Neutrophil (primary cell): Measurements from ENCODE around the gene PTPN3.
"Not testable (repeated sequence)": the region's sequence is repeated elsewhere in the genome, so short reads cannot be mapped to it uniquely, and the experiment has no call there.

Experiments
- H3K27ac ChIP-seq: fragments of 200-600 bp; sonication (generic); 2 replicates; pipeline ENCODE4 v1.5.1; 2016; ENCODE audit warnings: mild to moderate bottlenecking, moderate library complexity
- H3K27me3 ChIP-seq: fragments of 200-600 bp; sonication (generic); 2 replicates; pipeline ENCODE4 v1.6.0; 2016; ENCODE audit warnings: mild to moderate bottlenecking
- H3K36me3 ChIP-seq: fragments of 200-600 bp; sonication (generic); 2 replicates; pipeline ENCODE4 v1.5.1; 2017
- H3K4me1 ChIP-seq, 2 experiments: fragments of 200-600 bp in 1 of 2; sonication (generic) in 1 of 2; 1 replicate in 1 of 2; 2 replicates in 1 of 2; pipeline versions ENCODE4 v1.5.1 to v1.6.1; 2013 to 2016; ENCODE audit warnings: low read depth in 1 of 2, low read length in 1 of 2, mild to moderate bottlenecking in 1 of 2, moderate library complexity in 1 of 2; ENCODE audit not compliant: control insufficient read depth in 1 of 2, insufficient read depth in 1 of 2
- H3K4me3 ChIP-seq, 2 experiments: fragments of 200-600 bp in 1 of 2; sonication (generic) in 1 of 2; 1 replicate in 1 of 2; 2 replicates in 1 of 2; pipeline ENCODE4 v1.5.1; 2013 to 2016; ENCODE audit warnings: low read depth in 1 of 2, low read length in 1 of 2, mild to moderate bottlenecking in 1 of 2, moderate library complexity in 1 of 2
- H3K9me3 ChIP-seq: fragments of 200-600 bp; sonication (generic); 2 replicates; pipeline ENCODE4 v1.5.1; 2016
- TF ChIP-seq, protein P1 (sequence below): fragments of 200-600 bp; sonication (generic); IDR thresholded peaks from 2 replicates; pipeline ENCODE4 v1.5.1; 2016; ENCODE audit warnings: antibody characterized with exemption

PTPN3 gene

DNA sequence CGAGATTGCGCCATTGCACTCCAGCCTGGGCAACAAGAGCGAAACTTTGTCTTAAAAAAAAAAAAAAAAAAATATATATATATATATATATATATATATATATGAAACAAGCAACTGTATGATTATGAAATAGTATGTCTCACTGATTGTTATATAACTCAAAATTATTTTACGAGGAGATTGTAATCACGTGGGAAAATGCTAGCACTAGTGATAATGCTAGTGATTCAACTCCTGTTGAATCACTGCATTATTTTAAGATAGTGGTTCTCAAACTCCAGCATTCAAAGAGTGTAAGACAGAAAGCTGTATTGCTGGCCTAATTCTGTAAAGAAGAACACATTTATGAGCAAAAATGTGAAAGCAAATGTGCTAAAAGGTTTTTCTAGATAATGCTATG is 12.4 kb upstream of the PTPN3 start:
- Histone ChIP-seq H3K9me3 (no peaks in the 10 kb centered on the region), H3K36me3 (no peaks in the 10 kb centered on the region), H3K27ac (no peak overlapping the region), H3K27me3 (peaks cover 38% of the 10 kb centered on the region), H3K4me1 (no peaks in the 10 kb centered on the region), H3K4me3 (no peak overlapping the region)
- TF ChIP-seq, protein P1, sequence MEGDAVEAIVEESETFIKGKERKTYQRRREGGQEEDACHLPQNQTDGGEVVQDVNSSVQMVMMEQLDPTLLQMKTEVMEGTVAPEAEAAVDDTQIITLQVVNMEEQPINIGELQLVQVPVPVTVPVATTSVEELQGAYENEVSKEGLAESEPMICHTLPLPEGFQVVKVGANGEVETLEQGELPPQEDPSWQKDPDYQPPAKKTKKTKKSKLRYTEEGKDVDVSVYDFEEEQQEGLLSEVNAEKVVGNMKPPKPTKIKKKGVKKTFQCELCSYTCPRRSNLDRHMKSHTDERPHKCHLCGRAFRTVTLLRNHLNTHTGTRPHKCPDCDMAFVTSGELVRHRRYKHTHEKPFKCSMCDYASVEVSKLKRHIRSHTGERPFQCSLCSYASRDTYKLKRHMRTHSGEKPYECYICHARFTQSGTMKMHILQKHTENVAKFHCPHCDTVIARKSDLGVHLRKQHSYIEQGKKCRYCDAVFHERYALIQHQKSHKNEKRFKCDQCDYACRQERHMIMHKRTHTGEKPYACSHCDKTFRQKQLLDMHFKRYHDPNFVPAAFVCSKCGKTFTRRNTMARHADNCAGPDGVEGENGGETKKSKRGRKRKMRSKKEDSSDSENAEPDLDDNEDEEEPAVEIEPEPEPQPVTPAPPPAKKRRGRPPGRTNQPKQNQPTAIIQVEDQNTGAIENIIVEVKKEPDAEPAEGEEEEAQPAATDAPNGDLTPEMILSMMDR, result no peak

GRCh38 chr9:109510042-109510441 is 11.9 kb upstream of the PTPN3 start:
- H3K9me3 ChIP-seq, H3K27ac ChIP-seq, H3K36me3 ChIP-seq, H3K4me3 ChIP-seq, H3K4me1 ChIP-seq: not testable (repeated sequence)
- H3K27me3 ChIP-seq, result peaks cover 43% of the 10 kb centered on the region

- TF ChIP-seq, protein P1, result no peak
- Histone ChIP-seq H3K4me1 (no peaks in the 10 kb centered on the region), H3K4me3 (no peak overlapping the region), H3K27me3 (peaks cover 47% of the 10 kb centered on the region), H3K36me3 (no peaks in the 10 kb centered on the region), H3K27ac (no peak overlapping the region), H3K9me3 (no peaks in the 10 kb centered on the region)
These were observed 11.5 kb upstream of the PTPN3 start for GRCh38 chr9:109509611-109510010.

DNA sequence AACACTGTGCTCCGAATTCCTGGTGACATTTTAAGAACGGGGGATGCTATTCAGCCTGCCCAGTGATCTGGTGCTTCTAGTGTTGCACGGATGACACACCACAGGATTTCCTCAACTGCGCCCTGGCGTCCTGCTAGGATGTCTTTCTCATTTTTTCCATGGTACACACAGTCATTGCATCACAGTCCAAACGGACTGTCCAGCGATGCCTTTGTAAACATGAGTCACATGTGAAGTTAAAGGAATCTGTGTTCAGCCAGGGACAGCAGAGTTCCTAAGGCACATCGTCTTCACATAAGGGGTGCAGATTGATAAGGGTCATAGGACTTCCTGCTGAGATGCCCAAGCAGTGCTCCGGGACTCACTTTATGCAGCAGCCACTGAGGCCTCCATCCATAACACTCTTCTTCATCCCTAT is 9.3 kb upstream of the PTPN3 start:
- H3K4me3 ChIP-seq, result no peak overlapping the region
- H3K36me3 ChIP-seq, result no peaks in the 10 kb centered on the region
- TF ChIP-seq, protein P1, result no peak
- H3K27me3 ChIP-seq, result peaks cover 64% of the 10 kb centered on the region
- no peaks in the 10 kb centered on the region for H3K4me1 ChIP-seq
- H3K9me3 ChIP-seq, result no peaks in the 10 kb centered on the region
- H3K27ac ChIP-seq, result no peak overlapping the region

DNA sequence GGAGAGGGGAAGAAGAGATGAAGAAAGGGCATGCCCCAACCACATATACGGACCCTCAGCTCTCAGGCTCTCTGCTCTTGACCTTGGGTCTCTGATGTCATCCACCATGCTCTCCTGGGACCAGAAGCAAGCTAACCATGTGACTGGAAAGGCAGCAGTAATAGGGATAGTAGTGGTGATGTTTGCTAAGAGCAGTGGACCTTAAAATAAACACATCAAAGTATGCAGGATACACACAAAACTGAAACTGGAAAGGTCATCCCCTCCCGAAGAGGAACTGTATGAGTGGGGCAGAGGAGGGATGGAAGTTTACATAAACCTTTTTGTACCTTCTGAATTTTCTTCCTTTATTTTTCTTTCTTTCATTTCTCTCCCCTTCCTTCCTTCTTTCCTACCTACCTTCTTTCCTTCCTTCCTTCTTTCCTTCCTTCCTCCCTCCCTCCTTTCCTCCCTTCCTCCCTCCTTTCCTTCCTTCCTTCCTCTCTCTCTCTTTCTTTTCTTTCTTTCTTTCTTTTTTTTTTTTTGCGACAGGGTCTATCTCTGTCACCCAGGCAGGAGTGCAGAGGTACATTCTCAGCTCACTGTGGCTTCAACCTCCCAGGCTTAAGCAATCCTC is 8.1 kb upstream of the PTPN3 start:
- Histone ChIP-seq H3K9me3 (no peaks in the 10 kb centered on the region), H3K27ac (no peak overlapping the region), H3K36me3 (no peaks in the 10 kb centered on the region), H3K4me1 (no peaks in the 10 kb centered on the region), H3K27me3 (peaks cover 73% of the 10 kb centered on the region), H3K4me3 (no peak overlapping the region)
- TF ChIP-seq, protein P1, result no peak

DNA sequence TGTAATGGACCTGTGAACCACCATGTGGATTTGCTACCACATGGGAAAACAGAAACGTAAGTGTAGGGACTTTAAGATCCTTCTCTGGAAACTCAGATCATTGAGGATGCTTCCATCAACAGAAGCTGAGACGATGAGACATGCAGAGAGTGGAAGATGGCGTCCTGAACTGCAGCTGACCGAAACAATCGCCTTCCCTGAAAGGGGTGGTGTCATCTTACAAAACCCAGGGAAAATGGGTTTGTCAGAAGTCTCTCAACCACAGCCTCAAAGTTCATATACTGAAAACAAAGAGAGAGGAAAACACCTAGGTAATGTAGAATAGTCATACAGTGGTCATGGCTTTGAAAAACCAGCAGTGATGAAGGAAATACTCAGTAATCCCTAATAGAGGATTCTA is 6.6 kb upstream of the PTPN3 start:
- Histone ChIP-seq H3K9me3 (no peaks in the 10 kb centered on the region), H3K27ac (no peak overlapping the region), H3K4me1 (no peaks in the 10 kb centered on the region), H3K27me3 (peaks cover 78% of the 10 kb centered on the region), H3K36me3 (no peaks in the 10 kb centered on the region), H3K4me3 (no peak overlapping the region)
- TF ChIP-seq, protein P1, result no peak
